K562 (cell line): ENCODE data around the gene CAMSAP3. TPM values are rescaled to one million over a fixed set of nuclear protein-coding genes. Genes with fewer than 3 reads are reported as not detected.

ENCODE experiments used
- CBX1 ChIP-seq: sonication (generic); IDR thresholded peaks from 2 replicates; pipeline ENCODE4 v1.6.1; 2016; ENCODE audit warnings: antibody characterized with exemption, low read depth, mild to moderate bottlenecking
- EWSR1 ChIP-seq: fragments of 450-650 bp; IDR thresholded peaks from 2 replicates; pipeline ENCODE4 v1.6.1; 2018; ENCODE audit warnings: borderline replicate concordance, mild to moderate bottlenecking, low read depth, moderate library complexity; ENCODE audit not compliant: partially characterized antibody
- GABPB2 ChIP-seq: fragments of 250-450 bp; sonication (Bioruptor Pico); conservative IDR thresholded peaks from 2 replicates; pipeline ENCODE4 v1.5.1; 2021; ENCODE audit warnings: mild to moderate bottlenecking
- GTF2A2 ChIP-seq: IDR thresholded peaks from 2 replicates; pipeline ENCODE4 v1.6.1; 2016; ENCODE audit warnings: mild to moderate bottlenecking, missing genetic modification characterization, missing compliant biosample characterization
- GTF2F1 ChIP-seq: IDR thresholded peaks from 2 replicates; pipeline ENCODE4 v1.6.1; 2011; ENCODE audit warnings: low read depth, low read length, improper control_type of control experiment
- HDGF ChIP-seq: fragments of 450-650 bp; IDR thresholded peaks from 2 replicates; pipeline ENCODE4 v1.6.1; 2016
- HOXB6 ChIP-seq: fragments of 250-450 bp; sonication (Bioruptor Pico); IDR thresholded peaks from 2 replicates; pipeline ENCODE4 v1.5.1; 2022; ENCODE audit warnings: mild to moderate bottlenecking, borderline replicate concordance
- JUND ChIP-seq, 2 experiments: IDR thresholded peaks; 2 replicates in 1 of 2; 3 replicates in 1 of 2; pipeline ENCODE4 v1.6.1; 2011; ENCODE audit warnings: borderline replicate concordance in 2 of 2, low read depth in 2 of 2, low read length in 2 of 2, improper control_type of control experiment in 1 of 2, missing biosample characterization in 1 of 2, missing genetic modification characterization in 1 of 2, missing genetic modification reagents in 1 of 2
- MAFG ChIP-seq: fragments of 450-650 bp; conservative IDR thresholded peaks from 2 replicates; pipeline ENCODE4 v1.6.1; 2016; ENCODE audit warnings: missing genetic modification characterization, missing compliant biosample characterization
- POLR3G ChIP-seq: IDR thresholded peaks from 2 replicates; pipeline ENCODE4 v1.6.1; 2011; ENCODE audit not compliant: insufficient read length, insufficient replicate concordance; ENCODE audit errors: extremely low read depth
- RBFOX2 ChIP-seq: fragments of 200-400 bp; formaldehyde crosslinking; IDR thresholded peaks from 2 replicates; pipeline ENCODE4 v1.6.1; 2017; ENCODE audit warnings: low read depth, mild to moderate bottlenecking, low read length, moderate library complexity
- SMAD1 ChIP-seq: fragments of 150-350 bp; IDR thresholded peaks from 2 replicates; pipeline ENCODE4 v1.6.1; 2014; ENCODE audit warnings: low read length, low read depth; ENCODE audit not compliant: partially characterized antibody
- TBL1XR1 ChIP-seq, 2 experiments: IDR thresholded peaks; 2 replicates each; pipeline ENCODE4 v1.6.1; 2012; ENCODE audit warnings: improper control_type of control experiment in 2 of 2, low read length in 2 of 2, mild to moderate bottlenecking in 1 of 2
- TEAD2 ChIP-seq: fragments of 450-650 bp; IDR thresholded peaks from 2 replicates; pipeline ENCODE4 v1.6.1; 2016; ENCODE audit warnings: missing genetic modification characterization, control low read depth, missing compliant biosample characterization
- XRCC3 ChIP-seq: fragments of 450-650 bp; IDR thresholded peaks from 2 replicates; pipeline ENCODE4 v1.6.1; 2017; ENCODE audit warnings: mild to moderate bottlenecking, moderate library complexity
- ZNF217 ChIP-seq: sonication (generic); formaldehyde crosslinking; IDR thresholded peaks from 2 replicates; pipeline ENCODE4 v1.8.0; 2022; ENCODE audit warnings: mild to moderate bottlenecking, missing genetic modification reagents
- ZNF584 ChIP-seq: fragments of 200-800 bp; sonication (Bioruptor generic); IDR thresholded peaks from 2 replicates; pipeline ENCODE4 v1.6.1; 2016; ENCODE audit warnings: low read depth, mild to moderate bottlenecking, missing genetic modification characterization, missing compliant biosample characterization
- polyA plus RNA-seq, 8 experiments: library from polyadenylated mRNA; depleted of rRNA in 4 of 8; stranded (reverse) in 5 of 8; unstranded in 3 of 8; fragments of >200 nt; fragmentation: Nextera tagmentation in 2 of 8; fragmentation: Illumina TruSeq in 1 of 8; extraction: Ambion mirVana in 2 of 8; extraction: Trizol in 1 of 8; gene quantifications; 2 replicates each; pipeline versions ENCODE4 v1.2.1 to v1.2.3, GENCODE V29; 2011 to 2014; ENCODE audit warnings: inconsistent platforms in 1 of 8, missing spikeins in 1 of 8
- total RNA-seq, 7 experiments: library from RNA; depleted of rRNA in 6 of 7; stranded (reverse); fragments of >200 nt in 6 of 7; fragmentation: Illumina TruSeq in 2 of 7; extraction: Trizol in 2 of 7; gene quantifications; 2 replicates each; pipeline versions ENCODE4 v1.2.1 to v1.2.3, GENCODE V29; 2011 to 2021; ENCODE audit warnings: low replicate concordance in 1 of 7
- TF ChIP-seq, protein P1 (sequence below): sonication (generic); formaldehyde crosslinking; IDR thresholded peaks from 2 replicates; pipeline ENCODE4 v1.8.0; 2022; ENCODE audit warnings: missing genetic modification reagents, mild to moderate bottlenecking, borderline replicate concordance
- TF ChIP-seq, protein P2 (sequence below), 2 experiments: IDR thresholded peaks; 2 replicates each; pipeline ENCODE4 v1.6.1; 2012; ENCODE audit warnings: improper control_type of control experiment in 2 of 2, low read depth in 2 of 2, low read length in 2 of 2, borderline replicate concordance in 1 of 2
- TF ChIP-seq, protein P3 (sequence below): fragments of 450-650 bp; IDR thresholded peaks from 2 replicates; pipeline ENCODE4 v1.6.1; 2016; ENCODE audit warnings: antibody characterized with exemption
- TF ChIP-seq, protein P4 (sequence below): fragments of 450-650 bp; IDR thresholded peaks from 2 replicates; pipeline ENCODE4 v1.6.1; 2016; ENCODE audit warnings: missing biosample characterization, missing genetic modification characterization

Gene CAMSAP3
- total and polyA plus RNA-seq, 9 of the 15 experiments (the other 6 are each of a cell fraction or from before 2014, with no cell fraction given) = 0.01 to 0.89 (median 0.22) TPM; not detected in 1

DNA sequence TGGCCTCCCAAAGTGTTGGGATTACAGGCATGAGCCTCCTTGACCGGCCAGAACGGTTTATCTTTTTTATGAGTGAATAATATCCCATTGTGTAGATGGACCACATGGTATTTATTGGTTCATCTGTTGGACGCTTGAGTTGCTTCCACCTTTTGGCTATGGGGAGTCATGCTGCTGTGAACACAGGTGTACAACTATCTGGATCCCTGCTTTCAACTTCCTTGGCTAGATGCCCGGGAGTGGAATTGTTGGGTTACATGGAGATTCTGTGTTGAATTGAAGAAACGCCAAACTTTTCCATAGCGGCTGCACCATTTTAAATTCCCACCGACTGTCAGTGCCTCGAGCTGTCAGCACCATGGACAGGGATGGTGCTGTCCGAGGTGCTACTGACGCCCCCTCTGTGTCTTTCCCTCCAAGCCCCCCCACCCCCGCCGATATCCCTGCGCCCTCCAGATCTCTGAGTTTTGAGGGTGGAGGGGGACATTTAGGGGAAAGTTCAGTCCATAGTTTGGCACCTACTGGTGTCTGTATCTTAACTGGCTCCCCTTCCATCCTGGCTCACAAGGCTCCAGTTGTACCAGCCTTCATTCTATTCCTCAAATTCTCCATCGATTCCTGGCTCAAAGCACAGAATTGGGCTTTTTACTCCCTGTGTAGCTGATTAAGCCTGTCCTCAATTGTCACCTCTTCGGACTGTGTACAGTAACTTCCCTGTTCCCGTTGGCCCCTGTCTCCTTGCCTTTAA is 32.8 kb upstream of the CAMSAP3 start (continued):
- TF ChIP-seq, protein P1, sequence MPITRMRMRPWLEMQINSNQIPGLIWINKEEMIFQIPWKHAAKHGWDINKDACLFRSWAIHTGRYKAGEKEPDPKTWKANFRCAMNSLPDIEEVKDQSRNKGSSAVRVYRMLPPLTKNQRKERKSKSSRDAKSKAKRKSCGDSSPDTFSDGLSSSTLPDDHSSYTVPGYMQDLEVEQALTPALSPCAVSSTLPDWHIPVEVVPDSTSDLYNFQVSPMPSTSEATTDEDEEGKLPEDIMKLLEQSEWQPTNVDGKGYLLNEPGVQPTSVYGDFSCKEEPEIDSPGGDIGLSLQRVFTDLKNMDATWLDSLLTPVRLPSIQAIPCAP = peak; percentile 97; the same call in 1 of the 2 replicates
- TF ChIP-seq, protein P2, sequence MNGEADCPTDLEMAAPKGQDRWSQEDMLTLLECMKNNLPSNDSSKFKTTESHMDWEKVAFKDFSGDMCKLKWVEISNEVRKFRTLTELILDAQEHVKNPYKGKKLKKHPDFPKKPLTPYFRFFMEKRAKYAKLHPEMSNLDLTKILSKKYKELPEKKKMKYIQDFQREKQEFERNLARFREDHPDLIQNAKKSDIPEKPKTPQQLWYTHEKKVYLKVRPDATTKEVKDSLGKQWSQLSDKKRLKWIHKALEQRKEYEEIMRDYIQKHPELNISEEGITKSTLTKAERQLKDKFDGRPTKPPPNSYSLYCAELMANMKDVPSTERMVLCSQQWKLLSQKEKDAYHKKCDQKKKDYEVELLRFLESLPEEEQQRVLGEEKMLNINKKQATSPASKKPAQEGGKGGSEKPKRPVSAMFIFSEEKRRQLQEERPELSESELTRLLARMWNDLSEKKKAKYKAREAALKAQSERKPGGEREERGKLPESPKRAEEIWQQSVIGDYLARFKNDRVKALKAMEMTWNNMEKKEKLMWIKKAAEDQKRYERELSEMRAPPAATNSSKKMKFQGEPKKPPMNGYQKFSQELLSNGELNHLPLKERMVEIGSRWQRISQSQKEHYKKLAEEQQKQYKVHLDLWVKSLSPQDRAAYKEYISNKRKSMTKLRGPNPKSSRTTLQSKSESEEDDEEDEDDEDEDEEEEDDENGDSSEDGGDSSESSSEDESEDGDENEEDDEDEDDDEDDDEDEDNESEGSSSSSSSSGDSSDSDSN (IDR thresholded peaks at IDR 0.05; ENCODE audit: borderline replicate concordance in 1 of 2, low read depth in 2 of 2, low read length in 2 of 2) = no peak
- TF ChIP-seq ZNF217 (CRISPR knock-in tag) (peak; percentile 92; the same call in 1 of the 2 replicates), HDGF (no peak), ZNF584 (CRISPR knock-in tag) (peak; percentile 96), GTF2A2 (no peak), MAFG (tag) (no peak; the same call in 1 of the 2 replicates), XRCC3 (no peak), GABPB2 (CRISPR knock-in tag) (no peak), EWSR1 (no peak), CBX1 (no peak), HOXB6 (CRISPR knock-in tag) (no peak), TBL1XR1 (IDR thresholded peaks at IDR 0.05; ENCODE audit: low read length in 2 of 2) (no peak), RBFOX2 (no peak), JUND (IDR thresholded peaks at IDR 0.05; ENCODE audit: borderline replicate concordance, low read depth, low read length) (no peak), JUND (tag; IDR thresholded peaks at IDR 0.05; ENCODE audit: borderline replicate concordance, low read depth, low read length) (no peak; the same call in 2 of the 3 replicates), POLR3G (no peak), TEAD2 (tag) (no peak), GTF2F1 (no peak), SMAD1 (no peak)
- TF ChIP-seq, protein P3, sequence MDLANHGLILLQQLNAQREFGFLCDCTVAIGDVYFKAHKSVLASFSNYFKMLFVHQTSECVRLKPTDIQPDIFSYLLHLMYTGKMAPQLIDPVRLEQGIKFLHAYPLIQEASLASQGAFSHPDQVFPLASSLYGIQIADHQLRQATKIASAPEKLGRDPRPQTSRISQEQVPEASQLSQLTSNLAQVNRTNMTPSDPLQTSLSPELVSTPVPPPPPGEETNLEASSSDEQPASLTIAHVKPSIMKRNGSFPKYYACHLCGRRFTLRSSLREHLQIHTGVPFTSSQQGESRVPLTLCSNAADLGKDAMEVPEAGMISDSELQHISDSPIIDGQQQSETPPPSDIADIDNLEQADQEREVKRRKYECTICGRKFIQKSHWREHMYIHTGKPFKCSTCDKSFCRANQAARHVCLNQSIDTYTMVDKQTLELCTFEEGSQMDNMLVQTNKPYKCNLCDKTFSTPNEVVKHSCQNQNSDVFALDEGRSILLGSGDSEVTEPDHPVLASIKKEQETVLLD = no peak
- TF ChIP-seq, protein P4, sequence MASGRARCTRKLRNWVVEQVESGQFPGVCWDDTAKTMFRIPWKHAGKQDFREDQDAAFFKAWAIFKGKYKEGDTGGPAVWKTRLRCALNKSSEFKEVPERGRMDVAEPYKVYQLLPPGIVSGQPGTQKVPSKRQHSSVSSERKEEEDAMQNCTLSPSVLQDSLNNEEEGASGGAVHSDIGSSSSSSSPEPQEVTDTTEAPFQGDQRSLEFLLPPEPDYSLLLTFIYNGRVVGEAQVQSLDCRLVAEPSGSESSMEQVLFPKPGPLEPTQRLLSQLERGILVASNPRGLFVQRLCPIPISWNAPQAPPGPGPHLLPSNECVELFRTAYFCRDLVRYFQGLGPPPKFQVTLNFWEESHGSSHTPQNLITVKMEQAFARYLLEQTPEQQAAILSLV = no peak
